Kidney epithelial cell (primary cell): ENCODE results near the gene WFDC10B. TPM values are rescaled to one million over a fixed set of nuclear protein-coding genes. Genes with fewer than 3 reads are reported as not detected.
"Not testable (repeated sequence)": the region's sequence is repeated elsewhere in the genome, so short reads cannot be mapped to it uniquely, and the experiment has no call there.

ENCODE experiments used
- DNase-seq: peaks from one replicate; pipeline ENCODE4 v3.0.0-alpha.2; 2010; ENCODE audit warnings: low read depth
- H3K27me3 ChIP-seq: 2 replicates; pipeline ENCODE4 v1.6.0; 2011; ENCODE audit warnings: low read length; ENCODE audit not compliant: control insufficient read depth, insufficient read depth
- H3K36me3 ChIP-seq: 2 replicates; pipeline ENCODE4 v1.5.1; 2011; ENCODE audit warnings: low read length; ENCODE audit not compliant: control insufficient read depth, insufficient read depth
- H3K4me3 ChIP-seq: 2 replicates; pipeline ENCODE4 v1.5.1; 2011; ENCODE audit warnings: low read depth, mild to moderate bottlenecking, control low read depth, low read length
- CTCF ChIP-seq: IDR thresholded peaks from 2 replicates; pipeline ENCODE4 v1.5.1; 2011; ENCODE audit warnings: mild to moderate bottlenecking, moderate library complexity, low read length, control low read depth, inconsistent platforms; ENCODE audit not compliant: insufficient read depth, poor library complexity, severe bottlenecking
- total RNA-seq: library from RNA; depleted of rRNA; stranded (reverse); fragments of >200 nt; gene quantifications from 2 replicates; pipeline ENCODE4 v1.2.3, GENCODE V29; 2015

WFDC10B gene
- total RNA-seq, 1 donor from 2014 or later, result not detected

GRCh38 chr20:45735552-45735951 is 30.7 kb upstream of the WFDC10B start:
- DNase-seq, result no peak
- Histone ChIP-seq H3K36me3 (no peaks in the 10 kb centered on the region), H3K4me3 (no peak overlapping the region), H3K27me3 (no peaks in the 10 kb centered on the region)
- no peak for TF ChIP-seq CTCF

- DNase-seq, result no peak
- Histone ChIP-seq H3K27me3 (no peaks in the 10 kb centered on the region), H3K4me3 (no peak overlapping the region), H3K36me3 (no peaks in the 10 kb centered on the region)
- TF ChIP-seq CTCF, result no peak
Measured at GRCh38 chr20:45732199-45732598, 27.4 kb upstream of the WFDC10B start.

GRCh38 chr20:45727044-45727443 is 22.2 kb upstream of the WFDC10B start:
- TF ChIP-seq CTCF, result no peak
- no peak overlapping the region for H3K4me3 ChIP-seq
- DNase-seq, result no peak

DNA sequence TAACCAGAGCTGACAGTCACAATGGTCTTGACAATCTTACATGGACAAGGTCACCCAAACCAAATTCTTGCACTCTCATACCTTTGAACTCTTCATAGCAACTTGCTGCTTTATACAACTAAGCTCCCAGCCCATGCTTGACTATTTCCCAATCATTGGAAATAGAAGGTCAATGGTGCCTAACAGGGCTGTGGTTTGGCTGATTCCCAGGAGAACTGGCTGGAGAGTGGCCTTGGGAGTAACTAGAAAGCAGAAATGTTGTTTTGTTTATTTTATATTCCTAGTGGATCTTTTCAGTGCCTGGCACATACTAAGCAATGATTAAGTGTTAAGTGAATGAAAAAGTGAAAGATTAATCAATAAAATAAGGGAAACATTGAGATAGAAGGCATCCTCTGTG is 20.3 kb upstream of the WFDC10B start:
- no peaks in the 10 kb centered on the region for H3K36me3 ChIP-seq
- H3K4me3 ChIP-seq, result no peak overlapping the region
- no peaks in the 10 kb centered on the region for H3K27me3 ChIP-seq
- DNase-seq, result no peak
- TF ChIP-seq CTCF, result no peak

More at GRCh38 chr20:45727044-45727443, 22.2 kb upstream of the WFDC10B start:
- H3K27me3 ChIP-seq, result no peaks in the 10 kb centered on the region
- H3K36me3 ChIP-seq, result no peaks in the 10 kb centered on the region

- Histone ChIP-seq H3K27me3 (no peaks in the 10 kb centered on the region), H3K4me3 (no peak within 1 kb of the TSS), H3K36me3 (no peaks in the 10 kb centered on the region)
- no peak for TF ChIP-seq CTCF
- DNase-seq, result no peak
Measured at GRCh38 chr20:45722047-45722446, 17.2 kb upstream of the WFDC10B start, which contains the start of gene SPINT4. Gene SPINT4 (plus strand): TSS chr20:45722347. CDS start chr20:45722368, 21 bp downstream.

GRCh38 chr20:45716141-45716688 is 11.4 kb upstream of the WFDC10B start:
- H3K4me3 ChIP-seq, DNase-seq, H3K36me3 ChIP-seq: not testable (repeated sequence)

More at GRCh38 chr20:45716141-45716688, 11.4 kb upstream of the WFDC10B start:
- not testable (repeated sequence) for H3K27me3 ChIP-seq
